ENCODE measurements around the gene PFKL.
A peak's percentile ranks its signal among the peaks of the same experiment; 100 is the strongest.

PFKL gene

DNA sequence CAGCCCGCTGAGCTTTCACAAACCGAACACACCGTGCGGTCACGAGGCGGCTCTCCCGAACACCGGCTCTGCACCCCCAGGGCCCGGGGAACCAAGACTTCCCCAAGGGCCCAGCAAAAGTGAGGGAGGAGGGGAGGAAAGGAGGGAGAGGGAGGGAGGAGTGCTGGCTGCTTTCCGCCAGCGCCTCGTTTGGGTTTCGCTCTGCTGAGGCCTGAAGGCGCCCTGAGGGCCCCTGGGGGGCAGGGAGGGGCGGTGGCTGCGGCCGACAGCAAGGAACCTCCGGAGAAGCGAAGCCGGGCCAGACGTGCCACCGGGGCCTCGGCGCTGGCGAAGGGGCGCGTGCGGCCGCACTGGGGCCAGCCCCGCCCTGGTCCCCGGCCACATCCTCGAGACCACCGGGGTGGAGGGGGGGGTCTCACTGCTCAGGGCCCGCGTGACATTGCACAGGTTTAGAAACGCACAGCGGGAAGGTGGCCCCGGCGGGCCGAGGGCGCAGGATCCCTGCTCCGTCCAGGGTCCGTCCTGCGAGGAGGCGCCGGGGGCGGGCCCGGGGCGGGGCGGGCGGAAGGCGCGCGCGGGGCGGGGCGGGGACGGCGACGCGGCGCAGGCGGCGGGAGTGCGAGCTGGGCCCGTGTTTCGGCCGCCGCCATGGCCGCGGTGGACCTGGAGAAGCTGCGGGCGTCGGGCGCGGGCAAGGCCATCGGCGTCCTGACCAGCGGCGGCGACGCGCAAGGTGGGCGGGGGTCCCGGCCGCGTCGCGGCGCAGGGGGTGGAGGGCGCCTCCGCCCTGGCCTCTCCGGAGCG is at the start of gene PFKL:
Gene PFKL, plus strand, starts transcription at position 596 of the 804 bp plus-strand sequence. Its CDS starts 53 bp downstream, at position 649.
- peak; percentile 86 for DNase-seq

DNA sequence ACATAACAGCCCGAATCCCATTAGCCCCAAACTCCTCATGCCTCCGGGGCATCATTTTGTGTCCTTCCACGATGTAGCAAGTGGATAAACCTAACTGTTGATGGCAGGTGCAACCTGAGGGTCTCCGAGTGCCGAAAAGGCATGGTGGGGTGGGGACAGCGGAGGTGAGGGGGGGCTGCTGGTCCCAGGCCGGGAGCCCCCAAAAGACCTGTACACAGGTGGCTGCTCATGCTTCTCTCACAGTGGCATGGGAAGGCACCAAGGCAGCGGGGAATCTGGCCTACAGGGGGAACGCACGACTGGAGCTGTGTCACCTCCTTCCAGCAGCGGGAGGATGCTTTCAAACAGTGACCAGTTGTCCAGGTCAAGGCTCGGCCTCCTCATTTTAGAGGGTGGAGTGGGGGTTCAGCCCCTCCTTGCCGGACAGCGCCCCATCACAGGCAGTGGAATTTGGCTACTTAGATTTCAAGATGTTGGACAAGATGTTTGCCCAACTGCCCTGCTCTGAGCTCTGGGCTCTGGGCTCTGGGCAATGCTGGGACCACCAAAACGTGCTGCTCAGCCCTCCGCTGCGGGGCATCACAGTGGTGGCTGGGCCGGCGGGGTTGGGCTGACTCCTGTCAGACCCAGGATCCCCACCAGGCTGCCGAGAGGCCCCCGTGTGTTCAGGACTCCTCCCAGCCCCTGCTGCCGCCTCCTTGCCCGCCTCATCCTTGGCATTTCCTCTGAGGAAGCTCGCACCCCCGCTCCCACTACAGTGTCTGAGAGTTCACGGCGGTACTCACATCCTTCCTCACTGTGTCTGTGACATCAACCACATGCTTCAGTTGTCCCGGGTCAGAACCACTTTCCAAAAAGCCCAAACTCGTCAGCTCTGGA is 45.8 kb upstream of the PFKL start:
- no peak for DNase-seq

DNA sequence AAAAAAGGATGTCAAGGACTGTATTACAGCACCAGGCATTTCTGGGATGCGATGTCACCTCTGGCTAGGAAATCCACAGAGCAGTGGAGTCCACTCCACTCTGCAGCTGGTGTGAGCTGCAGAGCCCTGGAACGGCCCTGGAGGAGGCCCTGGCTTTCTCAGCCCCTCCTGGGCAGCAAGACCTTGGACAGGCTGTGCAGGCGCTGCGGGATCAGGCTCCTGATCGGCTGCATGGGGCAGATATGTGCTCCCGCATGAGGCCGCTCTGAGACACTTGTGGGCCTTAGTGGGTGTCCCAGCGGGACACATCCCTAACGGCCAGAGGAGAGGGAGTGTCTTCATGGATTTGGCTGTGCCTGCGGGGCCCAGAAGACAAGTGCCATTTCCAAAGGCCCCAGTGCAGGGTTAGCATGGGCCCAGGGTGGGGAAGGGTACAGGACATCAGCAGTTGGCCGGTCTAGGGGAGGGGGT is 44.3 kb upstream of the PFKL start:
- no peak for DNase-seq

DNA sequence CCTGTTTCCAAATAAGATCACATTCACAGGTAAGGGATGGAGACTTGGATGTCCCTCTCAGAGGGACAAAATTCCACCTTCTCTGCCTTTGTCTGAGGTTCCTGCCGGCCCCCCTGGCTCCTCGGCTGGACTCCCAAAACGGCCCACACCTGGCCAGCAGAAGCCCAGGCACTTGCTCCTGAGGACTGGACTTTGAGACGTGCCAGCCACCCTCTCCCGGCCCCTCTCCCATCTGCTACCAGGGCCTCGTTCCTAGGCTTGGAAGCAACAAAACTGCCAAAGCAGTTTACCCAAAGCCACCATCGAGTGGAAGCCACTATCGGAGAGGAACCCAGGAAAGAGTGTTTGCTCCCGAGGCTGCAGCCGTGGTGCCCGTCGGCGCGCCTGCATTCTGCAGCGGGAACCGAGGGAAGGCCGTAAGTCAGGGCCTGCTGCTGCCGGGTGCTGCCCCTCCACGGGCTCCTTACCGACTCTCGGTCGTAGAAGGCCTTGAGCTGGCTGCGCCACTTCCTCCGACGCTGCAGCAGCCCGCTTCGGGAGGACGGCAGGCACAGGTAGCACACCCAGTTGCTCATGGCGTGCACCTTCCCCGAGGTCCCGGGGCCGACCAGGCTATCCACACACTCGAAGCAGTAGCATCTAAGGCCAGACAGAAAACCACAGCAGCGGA is 41.7 kb upstream of the PFKL start:
- no peak for DNase-seq

DNA sequence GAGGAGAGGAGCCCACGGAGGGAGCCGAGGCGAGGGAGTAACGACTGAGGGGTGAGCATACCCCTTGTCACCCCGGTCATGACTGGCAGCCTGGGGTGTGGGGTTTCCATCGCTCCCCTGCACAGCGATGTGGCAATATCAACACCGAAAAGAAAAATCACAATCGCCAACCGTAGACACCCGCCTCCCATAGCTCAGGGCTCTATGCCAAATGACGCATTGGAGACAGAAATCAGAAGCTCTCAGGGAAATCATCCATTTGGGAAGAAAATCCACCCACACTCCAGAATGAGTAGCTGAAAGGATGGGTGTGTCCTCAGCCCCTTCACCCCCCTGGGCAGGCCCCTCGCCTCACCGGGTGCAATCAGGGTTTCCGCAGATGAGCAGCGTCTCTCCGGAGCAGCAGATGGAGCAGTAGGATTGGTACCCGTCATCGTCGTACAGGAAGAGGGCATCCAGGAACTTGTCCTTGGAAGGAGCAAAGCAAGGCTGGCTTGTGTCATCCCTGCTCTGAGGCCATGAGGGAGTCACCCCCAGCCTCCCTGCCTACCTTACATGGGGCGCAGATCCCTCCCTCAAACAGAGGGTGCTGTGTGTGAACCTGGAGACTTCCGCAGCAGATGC is 40.7 kb upstream of the PFKL start:
- DNase-seq, result no peak

DNA sequence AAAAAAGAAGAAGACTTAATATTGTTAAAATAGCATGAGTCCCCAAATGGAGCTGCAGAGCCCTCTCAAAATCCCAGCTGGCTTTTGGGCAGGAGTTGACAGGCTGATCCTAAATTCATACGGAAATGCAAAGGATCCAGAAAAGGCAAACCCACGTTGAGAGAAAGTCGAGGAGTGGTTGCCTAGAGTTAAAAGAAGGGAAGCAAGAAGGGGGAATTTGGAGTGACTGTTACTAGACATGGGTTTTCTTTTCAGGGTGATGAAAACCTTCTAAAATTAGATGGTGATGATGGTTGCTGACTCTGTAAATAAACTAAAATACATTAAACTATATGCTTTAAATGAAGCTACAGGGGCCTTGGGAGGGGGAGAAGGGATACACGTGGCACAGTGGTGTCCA is 39.8 kb upstream of the PFKL start:
- no peak for DNase-seq

DNA sequence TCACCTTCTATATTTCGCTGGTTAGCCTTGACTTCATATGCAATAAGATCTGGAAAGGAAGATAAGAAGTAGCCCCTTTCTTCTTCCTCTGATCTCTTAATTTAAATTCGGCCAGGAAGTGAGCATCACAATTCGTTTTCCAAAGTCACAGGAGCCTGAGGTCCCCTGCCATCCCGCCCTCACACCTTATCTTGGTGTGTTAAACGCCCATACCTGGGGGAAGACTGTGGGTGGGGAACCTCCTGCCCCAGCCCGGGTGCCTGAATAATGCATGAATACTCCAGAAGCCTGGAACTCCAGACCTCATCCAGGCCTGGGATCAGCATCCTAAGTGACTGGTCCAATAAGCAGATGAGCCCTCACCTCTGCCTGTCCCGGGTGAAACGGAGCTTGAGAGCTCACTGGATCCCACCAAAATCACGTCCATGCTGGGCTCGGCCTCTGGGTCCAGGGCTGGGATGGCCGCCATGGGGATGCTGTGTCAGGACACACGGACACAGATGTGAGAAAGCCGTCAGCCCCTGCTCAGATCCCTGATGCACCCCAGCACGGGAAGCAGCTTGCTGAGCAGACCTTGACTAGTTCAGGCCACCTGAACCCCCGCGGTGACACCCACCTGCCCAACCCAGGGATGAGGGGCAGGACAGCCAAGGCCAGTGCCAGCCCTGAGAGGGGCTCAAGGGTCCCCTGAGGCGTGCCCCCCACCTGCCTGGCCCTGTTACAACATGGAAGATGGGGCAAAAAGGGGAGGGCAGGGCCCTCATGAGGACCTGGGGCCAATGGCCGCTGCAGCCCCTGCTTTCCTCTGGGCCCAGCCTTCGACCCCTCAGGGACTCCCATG is 38.8 kb upstream of the PFKL start:
- no peak for DNase-seq

DNA sequence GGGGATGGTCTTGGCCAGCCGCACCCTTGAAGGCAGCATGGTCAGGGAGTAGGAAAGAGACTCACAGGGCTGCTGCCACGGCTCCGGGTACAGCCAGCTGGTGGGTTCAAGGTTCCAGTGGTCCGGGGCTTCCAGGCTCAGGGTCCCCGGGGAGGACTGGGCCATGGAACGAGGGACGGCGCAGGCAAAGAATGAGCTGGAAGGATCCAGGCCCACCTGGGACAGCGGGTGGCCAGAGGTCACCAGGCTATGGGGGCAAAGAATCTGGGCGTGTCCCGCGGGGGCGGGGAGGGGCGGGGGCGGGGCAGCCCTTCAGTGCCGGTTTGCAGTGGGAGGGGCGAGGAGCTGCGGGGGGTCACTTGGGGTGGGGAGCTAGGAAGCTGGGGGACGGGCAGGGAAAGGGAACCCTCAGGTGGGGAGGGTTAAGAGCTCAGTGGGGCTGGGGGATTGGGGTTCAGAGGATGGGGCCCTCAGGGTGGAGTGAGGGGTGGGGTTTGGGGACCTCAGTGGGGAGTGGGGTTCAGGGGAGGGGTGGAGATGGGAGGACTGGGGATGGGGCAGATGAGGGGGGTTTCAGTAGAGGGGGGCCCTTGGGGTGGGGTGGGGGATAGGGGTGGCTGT is 38.1 kb upstream of the PFKL start, which contains the start of gene DNMT3L:
Gene DNMT3L, minus strand, starts transcription at position 223 of the 621 bp plus-strand sequence. CDS start 638 bp downstream, outside the sequence.
- DNase-seq, result no peak

DNA sequence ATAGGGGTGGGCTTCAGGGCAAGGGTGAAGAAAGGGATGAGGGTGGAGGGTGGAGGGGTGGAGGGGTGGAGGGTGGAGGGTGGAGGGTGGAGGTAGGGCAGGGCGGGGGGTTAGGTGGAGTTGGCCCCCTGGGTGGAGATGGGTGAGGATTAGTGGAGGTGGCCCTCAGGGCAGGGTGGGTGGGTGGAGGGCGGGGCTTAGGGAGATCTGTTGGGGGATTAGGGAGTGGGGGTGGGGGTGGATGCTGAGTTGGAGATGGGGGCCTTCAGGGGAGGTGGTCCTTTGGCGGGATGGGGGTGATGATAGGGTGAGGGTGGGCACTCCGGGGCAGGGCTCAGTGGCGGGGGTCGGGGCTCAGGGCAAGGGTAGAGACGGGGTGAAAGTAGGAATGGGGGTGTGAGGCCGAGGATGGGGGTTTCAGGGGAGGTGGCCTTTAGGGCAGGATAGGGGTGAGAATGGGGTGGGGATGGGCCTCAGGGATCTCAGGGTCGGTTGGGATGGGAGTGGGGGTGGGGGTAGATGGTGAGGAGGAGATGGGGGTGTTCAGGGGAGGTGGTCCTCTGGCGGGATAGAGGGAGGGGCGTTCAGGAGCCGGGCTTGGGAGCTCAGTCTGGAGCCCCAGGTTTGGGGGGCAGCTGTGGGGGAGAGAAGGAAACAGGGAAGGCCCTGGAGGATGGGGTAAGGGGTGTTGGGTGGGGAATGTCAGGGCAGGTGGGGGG is 37.4 kb upstream of the PFKL start:
- no peak for DNase-seq

DNA sequence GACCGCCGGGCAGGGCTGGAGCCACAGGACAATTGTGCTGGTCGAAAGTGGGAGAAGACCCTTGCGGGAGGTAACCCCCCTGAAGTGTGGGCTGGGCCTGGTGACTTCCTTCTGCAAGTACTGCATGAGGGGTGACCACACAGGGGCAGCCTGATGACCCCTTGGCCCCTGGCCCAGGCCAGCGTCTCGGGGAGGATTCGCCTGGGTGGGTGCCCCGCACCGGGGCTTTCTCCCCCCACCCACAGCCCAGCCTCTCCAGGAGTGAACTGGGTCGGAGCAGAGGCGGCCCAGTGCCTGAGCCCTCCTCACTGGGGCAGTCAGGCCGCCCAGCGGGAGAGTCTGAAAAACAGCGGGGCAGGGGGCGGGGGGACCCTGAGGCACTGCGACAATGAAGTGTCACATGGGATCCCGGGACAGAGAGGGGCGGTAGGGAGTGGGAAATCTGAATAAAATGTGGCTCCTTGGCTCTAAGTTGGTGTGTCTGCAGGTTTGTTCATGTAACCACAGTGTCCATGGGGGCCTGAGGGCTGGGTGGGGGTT is 36.6 kb upstream of the PFKL start:
- no peak for DNase-seq

DNA sequence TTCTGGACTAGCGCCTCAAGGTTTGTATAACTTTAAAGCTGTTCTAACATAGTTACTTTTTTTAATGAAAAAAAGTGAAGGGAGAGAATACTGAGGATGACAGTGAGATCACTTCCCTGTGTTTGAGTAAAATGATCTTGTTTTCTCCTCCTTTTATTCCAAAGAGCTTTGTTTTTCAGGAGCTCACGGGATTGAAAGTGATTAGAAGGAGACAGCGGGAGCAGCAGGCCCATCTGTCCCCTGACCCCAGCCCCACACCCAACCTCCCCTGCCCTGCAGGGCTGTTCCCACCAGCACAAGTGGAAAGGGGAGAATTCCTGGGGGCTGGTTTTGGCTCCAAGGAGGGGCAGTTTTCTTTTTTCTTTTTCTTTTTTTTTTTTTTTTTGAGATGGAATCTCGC is 36.1 kb upstream of the PFKL start:
- DNase-seq, result no peak

DNA sequence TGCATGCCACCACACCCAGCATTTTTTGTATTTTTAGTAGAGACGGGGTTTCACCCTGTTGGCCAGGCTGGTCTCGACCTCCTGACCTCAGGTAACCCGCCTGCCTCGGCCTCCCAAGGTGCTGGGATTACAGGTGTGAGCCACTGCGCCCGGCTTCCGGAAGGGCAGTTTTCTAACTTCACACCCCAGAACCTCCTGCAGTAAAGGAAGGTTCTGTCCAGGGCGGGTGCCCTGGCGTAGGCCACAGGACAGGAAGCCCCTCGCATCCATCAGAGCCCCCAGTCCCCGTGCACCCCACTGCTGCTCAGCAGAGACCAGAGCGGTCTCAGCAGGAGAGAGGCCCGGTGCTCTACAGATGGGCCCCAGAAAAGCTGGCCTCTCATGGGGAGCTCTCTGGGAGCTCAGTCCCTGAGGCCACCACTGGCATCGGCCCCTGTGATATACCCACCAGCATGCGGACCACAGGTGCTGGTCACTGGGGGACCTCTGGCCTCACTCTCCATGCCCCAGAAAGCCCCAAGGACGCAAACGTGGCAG is 34.1 kb upstream of the PFKL start:
- DNase-seq, result no peak

DNA sequence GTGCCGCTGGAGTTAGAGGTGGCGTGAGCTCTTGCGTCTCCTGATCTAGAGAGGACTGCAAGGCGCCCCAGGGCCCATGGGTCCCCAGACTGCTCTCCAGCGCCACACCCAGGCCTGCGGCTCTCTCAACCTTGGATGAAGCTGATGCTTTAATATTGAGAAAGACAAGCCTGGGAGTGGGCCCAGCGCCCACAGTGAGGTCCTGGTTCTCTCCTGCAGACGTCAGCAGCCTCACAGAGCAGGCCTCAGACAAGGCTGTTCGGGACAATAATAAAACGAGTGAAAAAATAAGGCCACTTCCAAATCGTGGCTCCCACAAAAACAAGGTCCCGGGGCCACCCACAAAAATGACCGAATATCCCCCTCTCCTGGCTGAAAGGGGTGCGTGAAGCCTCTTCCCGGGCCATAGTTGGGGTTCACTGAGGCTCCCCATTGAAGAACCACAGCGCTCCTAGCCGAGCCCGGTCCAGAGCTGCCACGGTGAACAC is 32.2 kb upstream of the PFKL start:
- peak; percentile 72 for DNase-seq

DNA sequence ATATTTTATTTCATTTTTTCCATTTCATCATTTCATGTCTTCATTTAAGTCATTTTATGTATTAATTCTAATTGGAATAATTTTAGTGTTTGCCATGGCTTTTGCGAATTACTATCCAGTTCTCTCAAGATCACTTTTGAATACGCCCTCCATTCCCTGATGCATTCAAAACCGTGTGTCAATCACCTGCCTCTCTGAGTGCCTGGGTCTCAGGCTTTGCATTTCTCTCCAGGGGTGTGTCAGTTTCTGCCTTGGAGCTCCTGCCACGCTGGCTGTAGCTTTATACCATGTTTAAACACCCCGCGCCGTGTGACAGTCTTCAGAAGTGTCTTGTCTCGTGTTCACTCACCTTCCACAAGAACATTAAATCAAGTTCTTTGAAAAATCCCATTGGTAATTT is 30.8 kb upstream of the PFKL start:
- DNase-seq, result no peak

DNA sequence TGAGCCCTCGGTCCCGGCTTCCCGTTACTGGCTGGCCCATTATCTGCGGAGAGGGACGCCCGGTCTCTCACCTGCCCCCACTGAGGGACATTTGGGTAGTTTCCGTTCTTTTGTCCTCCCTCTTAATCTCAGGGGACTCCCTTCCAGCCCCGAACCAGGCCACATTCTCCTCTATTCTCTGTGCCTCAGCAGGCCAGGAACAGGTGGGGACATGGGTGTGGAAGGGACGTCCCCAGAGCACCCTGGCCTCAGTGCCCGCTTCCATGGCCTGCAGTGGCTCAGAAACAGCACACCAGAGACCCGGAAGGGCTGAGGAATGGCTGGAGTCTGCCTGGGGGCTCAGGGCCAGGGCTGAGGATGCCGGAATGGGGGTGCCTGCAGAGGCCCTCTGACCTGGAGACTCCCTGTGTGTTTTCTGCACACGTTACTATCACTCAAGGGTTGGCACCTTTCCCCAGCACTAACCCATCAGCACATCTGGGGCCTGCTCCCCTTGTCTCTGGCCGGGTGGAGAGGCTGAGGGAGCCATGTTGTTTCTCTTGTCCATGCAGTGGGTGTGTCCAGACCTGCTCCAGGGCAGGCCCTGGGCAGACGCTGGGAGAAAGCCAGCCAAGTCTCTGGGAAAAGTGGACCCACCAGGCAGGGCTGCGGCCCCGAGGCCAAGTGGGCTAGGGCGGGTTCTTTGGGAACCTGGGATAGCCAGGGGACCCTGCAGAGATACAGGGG is 28.1 kb upstream of the PFKL start:
- no peak for DNase-seq

DNA sequence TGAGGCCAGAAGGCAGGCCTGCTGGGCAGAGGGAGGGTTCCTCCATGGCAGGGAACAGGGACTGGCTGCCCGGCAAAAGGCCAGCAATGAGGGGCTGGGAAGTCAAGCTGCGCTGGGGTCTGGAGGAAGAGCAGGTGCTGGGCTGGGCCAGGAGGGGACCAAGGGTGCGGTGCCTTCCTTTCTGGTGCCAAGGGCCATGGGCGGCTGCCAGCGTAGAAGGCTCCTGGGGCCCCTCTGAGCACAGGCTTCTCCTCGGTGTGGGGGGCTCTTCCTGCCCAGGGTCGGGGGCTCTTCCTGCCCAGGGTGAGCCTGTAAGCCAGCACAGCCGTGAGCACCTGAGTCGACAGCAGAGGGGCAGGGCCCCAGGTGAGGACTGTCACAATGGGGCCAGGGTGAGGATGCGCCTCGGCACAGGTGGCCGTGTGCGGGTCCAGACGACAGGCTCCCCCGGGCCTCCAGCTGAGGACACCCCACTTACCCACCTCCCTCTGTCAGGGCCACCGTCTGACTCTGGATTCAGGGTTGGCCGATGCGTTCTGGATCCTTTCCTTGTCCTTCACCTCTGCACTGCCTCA is 27.5 kb upstream of the PFKL start:
- no peak for DNase-seq

DNA sequence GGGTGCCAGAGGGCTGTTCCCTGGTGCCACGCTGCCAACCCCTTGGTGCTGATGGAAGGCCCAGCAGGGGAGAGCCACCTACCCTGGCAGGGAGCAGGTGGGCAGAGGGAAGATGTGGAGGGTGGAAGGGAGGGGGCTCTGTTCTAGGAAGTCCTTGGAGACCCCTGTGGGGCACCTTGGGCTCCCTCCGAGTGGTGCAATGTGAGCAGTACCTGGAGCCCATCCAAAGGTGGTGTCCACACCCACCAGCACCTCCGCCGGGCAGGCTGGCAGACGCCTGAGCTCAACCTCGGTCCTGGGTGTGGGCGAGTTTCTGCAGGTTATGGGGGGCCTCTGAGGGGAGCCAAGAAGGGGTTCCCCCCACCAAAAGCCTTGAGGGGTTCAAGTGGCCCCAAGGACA is 26.8 kb upstream of the PFKL start:
- DNase-seq, result no peak

DNA sequence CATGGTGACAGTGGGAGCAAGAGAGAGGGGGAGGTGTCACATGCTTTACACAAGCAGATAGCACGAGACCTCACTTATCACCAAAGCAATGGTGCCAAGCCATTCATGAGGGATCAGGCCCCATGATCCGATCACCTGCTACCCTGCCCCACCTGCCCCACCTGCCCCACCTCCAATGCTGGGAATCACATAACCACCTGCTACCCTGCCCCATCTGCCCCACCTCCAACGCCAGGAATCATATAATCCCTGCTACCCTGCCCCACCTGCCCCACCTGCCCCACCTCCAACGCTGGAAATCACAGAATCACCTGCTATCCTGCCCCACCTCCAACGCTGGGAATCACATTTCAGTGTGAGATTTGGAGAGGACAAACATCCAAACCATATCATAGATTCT is 24.8 kb upstream of the PFKL start:
- DNase-seq, result no peak
